Suppressor macrophage treated with lipopolysaccharide for 4 hours (primary cell): ENCODE data around the gene KIAA1671.
"Not testable (repeated sequence)": the region's sequence is repeated elsewhere in the genome, so short reads cannot be mapped to it uniquely, and the experiment has no call there.

Experiments
- DNase-seq: peaks from one replicate; pipeline ENCODE4 v3.0.0-alpha.2; 2020

Gene KIAA1671

DNA sequence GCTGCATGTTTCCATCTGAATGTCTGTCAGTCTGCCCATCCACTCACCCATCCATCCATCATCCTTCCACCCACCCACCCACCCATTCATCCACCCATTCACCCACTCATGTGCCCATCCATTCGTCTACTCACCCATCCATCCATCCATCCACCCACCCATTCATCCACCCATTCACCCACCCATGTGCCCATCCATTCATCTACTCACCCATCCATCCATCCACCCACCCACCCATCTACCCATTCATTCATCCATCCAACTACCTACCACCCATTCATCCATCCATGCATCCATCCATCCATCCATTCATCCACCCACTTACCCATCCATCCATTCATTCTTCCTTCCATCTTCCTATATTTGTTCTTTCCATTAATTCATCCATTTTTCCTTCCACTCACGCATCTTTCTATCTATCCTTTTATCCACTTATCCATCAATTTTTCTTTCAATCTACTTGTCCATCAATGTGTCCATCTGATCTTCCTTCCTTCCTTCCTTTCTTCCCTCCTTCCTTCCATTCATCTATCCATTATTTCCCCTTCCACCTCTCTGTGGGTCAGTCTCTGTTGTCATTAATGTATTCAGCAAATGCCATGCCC, 255.1 kb downstream of the KIAA1671 start:
- DNase-seq: no peak

DNA sequence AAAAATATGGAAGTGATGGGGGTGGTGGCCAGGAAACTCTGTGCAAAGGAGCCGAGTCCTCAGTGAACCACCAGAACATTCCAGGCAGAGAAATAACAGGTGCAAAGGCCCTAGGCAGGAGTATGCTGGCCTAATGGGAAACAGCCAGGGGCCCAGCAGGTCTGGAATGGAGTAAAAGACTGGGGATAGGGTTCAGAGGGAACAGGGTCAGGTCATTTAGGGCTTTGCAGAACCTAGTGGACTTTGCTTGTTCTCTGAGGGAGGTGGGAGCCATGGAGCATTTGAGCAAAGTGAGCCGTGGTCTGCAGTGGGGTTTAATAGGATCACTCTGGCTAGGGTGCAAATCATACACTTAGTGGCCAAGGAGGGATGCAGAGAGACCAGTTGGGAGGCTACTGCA, 255.8 kb downstream of the KIAA1671 start:
- no peak for DNase-seq

DNA sequence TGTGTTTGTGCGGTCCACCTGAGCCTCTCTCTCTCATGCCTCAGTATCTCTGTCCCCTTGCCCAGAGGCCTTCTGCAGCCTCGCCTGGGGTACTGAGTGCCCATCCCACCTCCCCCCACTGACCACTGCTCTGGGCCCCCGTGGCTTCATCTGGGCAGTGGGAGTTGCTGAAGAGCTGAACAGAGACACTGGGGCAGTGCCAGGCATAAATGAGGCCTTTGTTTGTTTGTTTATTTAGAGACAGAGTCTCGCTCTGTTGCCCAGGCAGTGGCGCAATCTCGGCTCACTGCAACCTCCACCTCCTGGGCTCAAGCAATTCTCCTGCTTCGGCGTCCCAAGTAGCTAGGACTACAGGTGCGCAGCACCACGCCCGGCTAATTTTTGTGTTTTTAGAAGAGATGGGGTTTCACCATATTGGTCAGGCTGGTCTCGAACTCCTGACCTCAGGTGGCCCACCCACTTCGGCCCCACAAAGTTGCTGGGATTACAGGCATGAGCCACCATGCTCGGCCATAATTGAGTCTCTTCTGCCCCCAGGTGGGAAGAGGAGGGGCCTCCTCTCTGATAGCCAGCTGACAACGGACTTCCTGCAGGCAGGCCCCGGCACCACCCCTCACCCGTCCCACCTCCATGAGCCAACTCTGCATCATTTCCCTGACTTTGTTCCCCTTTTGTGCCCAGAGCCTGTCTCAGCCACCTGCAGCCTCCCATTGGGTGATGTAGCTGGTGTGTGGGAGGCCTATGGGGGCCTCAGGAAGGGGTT, 256.4 kb downstream of the KIAA1671 start:
- DNase-seq: no peak

DNA sequence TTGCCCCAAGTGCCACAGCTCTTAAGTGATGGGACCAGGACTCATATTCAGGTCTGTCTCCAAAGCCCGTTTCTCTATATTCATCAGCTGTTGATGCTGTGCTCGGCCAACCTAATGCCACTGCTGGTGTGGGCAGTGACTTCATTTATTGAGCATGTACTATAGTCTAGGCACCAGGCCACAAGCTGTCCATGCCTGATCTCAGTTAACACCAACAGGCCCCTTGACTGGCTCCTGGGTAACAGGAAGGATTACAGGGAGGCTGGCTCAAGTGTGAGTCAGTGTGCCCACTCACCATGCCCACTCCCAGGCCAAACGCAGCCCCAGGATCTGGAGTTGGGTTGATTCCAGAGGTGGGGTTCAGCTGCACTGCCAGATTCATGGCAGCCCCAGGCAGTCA, 258.3 kb downstream of the KIAA1671 start:
- DNase-seq: no peak

DNA sequence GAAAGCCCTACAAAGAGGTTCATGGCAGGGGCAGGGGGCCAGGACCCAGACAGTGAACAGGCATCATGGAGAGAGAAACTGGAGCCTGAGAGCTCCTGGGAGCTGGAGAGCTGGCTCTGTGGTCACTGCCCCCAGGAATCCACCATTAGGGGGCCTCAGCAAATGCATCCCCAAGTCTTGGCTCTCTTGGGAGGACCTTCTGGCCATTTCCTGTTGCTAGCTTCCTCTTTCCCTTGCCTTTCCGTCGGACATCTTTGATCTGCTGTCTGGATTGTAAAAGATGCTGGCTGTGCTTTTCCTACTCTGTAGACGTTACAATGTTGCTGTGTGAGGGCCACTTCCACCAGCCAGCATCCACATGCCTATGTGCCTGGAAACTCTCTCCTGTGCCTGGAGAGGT, 259.8 kb downstream of the KIAA1671 start:
- DNase-seq: no peak

DNA sequence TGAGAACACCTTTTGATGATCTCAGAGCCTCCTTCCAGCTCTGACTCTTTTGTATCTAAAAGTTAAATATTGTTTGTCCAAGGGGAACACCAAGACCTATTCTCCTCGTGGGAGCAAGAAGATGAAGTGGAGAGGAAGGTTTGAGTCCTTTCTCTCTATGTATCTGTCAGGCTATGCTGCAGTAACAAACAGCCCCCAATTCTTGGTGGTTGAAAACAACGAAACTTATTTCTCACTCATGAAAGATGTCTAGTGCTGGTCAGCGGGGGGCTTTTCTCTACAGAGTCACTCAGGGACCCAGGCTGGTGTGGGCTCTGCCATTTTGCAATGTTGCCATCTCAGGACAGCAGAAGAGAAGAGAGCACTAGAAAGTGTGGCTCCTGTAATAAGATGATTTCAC, 260.7 kb downstream of the KIAA1671 start:
- DNase-seq: no peak

DNA sequence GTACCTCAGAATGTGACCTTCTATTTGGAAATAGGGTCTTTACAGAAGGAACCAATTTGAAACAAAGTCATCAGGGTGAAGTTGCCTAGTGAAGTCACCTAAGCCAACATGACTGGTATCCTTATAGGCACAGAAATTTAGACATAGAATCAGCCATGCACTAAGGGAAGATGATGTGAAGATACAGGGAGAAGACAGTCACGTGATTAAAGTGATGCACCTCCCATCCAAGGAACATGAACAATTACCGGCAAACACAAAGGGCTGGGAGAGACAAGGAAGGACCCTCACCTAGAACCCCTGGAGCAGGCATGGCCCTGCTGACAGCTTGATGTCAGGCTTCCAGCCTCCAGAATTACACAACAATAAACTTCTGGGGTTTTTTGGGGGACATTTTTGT, 263.7 kb downstream of the KIAA1671 start:
- no peak for DNase-seq

DNA sequence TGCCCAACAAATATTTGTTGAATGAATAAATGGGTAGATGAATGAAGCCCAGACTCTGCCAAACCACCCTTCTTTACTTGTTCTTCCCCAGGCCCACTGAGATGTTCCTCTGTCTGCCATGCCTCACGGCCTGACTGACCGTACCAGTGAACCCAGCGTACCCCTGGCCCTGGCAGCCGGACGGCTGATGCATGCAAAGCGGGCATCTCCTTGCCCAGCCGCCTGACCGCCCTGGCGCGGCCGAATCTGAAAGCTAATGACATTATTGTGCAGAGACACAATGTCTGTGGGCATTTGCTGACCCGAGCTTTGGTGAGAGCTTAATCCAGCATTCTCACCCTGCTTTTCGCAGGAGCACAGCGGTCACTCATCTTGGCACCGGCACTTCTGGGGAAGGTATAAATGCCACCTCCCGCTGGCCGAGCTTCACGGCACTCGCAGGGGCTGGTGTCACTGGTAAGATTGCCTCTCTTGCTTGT, 266.7 kb downstream of the KIAA1671 start, which contains the start of gene CRYBB2:
TSS of gene CRYBB2 (plus strand) at position 429 of the 479 bp plus-strand sequence. CDS start 1,791 bp downstream, outside the sequence.
- DNase-seq: no peak

DNA sequence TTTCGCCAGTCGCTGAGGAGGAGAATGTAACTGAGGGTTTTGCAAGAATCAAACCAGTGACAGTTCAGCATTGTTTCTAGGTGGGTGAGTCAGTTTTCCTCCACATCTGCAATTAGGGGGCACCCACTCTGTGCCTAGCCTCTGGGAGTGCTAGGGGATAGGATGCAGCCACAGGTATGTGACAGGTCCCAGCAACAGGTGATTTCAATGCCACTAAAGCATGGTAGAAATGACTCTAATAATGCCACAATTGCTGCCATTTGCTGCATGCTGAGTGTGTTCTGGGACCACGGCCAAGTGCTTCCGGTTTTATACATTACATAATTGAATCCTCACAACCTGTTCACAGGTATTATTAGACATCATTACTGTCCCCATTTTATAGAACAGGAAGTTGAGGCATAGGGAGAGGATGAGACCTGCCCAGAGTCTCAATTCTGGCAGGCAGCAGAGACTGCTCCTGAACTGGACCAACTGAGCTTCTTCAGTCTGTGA, 267.5 kb downstream of the KIAA1671 start:
- no peak for DNase-seq

DNA sequence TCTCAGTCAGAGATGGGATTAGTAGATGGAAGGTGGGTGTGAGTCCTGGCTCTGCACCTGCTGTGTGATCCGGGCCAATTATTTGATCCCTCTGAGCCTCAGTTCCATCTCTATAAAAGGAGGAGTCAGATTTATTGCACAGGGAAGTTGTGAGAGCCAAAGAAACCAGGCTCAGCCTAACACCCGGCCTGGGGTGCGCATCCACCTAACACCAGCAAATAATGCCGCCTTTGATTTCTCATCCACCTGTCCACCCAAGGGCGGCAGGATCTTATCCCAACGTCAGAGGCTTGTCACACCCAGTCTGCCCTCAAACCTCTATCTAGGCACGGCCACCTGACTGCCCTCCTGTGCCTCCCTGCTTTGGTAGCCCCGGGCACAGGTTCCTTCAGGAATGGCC, 269.3 kb downstream of the KIAA1671 start:
- DNase-seq: no peak

DNA sequence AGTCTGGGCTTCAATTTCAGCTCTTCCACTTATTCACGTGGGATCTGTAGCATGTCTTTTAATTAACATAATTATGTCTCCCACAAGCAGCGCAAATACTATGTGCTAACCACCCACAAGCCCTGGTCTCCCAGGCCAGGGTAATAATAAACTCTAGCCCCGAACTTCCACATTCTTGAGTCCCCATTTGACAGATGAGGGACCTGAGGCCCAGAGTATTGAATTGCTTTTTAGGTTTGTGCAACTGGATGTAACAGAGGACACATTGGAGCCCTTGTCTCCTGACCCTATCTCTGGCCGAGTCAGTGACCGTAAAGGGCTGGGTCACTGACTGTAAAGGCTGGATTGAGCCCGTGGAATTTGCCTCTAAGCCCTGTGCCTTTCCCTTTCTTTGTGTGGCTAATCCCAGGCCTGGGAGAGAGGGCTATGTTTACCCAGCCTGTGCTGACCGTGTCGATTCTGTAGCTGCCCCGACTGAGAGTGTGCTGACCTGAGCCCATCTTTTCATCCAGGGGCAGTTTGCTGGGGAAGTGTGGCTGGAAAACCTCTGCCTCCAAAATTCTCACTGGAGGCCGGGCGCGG, 270.8 kb downstream of the KIAA1671 start:
- no peak for DNase-seq

DNA sequence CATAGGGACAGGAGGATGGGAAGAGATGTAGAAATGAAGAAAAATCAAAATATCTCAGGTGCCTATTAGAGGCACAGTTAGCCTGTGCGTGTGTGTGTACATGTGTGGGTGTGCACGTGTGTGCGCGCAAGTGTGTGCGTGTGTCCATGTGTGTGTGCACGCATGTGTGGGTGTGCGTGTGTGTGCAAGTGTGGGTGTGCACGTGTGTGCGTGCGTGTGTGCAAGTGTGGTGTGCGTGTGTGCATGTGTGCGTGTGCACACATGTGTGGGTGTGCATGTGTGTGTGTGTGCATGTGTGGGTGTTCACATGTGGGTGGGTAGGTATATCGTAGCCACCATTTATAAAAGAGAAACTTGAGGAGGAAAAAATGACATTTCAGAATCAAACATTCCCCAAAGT, 276.3 kb downstream of the KIAA1671 start:
- DNase-seq: no peak

DNA sequence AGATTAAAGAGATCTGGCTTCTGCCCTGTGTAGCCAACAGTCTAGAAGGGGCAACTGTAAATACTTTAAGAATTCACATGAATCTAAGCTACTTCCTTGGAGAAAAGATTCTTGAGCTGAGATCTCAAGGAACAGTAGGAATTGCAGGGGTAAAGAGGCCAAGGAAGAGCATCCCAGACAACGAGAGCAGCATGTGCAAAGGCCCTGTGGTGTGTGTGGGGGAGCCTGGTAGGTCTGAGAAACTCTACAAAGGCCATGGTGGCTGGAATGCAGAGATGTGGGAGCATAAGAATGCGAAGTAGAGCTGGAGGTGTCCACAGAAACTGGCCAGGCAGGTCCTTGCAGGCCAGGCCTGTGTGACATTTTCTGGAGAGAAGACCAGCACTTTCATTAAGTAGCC, 278.2 kb downstream of the KIAA1671 start:
- not testable (repeated sequence) for DNase-seq

DNA sequence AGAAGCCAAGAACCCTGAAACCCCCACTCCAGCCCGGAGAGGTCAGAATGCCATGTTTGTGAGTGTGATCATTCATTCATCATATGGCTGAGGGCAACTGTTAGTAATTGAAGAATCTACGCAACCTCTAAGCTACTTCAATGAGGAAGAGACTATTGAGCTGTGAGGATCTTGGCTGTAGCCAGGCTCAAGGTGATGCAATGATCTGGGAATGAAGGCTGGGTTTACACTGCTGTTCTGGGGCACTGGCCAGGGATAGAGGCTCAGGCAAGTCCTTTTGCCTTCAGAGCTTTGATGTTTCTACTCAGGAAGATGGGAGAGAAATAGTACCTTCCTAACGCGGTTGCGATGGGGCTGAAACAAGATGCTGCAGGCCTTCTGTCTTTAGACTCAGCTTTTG, 279.8 kb downstream of the KIAA1671 start:
- DNase-seq: no peak

DNA sequence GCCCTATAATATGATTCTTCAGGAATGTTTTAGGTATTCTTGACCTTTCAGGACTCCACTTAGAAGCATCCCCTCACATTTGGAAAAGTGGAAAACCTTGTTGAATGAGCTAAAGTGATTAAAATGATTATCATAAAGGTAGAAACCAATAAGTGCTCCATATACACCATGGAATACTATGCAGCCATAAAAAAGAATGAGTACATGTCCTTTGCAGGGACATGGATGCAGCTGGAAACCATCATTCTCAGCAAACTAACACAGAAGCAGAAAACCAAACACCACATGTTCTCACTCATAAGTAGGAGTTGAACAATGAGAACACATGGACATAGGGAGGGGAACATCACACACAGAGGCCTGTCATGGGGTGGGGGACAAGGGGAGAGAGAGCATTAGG, 281.2 kb downstream of the KIAA1671 start:
- not testable (repeated sequence) for DNase-seq

DNA sequence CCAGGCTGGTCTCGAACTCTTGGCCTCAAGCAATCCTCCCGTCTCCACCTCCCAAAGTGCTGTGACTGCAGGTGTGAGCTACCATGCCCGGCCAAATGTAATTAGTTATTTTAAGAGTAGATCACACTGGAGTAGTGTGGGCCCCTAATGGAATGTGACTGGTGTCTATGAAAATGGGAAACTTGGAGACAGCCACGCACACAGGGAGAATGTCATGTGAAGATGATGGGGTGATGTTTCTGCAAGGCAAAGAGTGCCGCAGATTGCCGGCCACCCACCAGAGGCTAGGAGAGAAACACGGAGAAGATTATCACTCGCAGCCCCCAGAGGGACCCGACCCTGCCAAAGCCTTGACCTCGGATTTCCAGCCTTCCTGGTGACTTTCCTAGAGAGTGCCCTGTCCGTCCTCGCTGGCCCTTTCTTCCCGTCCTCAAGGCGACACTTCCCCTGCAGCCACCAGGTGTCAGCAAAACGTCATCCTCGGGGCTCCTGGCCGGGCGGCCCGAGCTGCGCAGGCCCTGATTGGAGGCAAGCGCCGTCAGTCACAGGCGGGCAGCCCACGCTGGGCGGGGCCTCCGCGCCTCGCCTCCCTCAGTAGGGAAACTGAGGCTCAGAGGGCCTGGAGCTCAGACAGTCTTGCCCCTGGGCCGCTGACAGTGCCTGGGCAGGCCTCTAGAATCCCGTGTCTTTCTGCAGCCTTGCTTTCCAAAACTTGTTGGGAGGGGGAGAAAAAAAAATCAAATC, 283.2 kb downstream of the KIAA1671 start:
- DNase-seq: peak; percentile 67

DNA sequence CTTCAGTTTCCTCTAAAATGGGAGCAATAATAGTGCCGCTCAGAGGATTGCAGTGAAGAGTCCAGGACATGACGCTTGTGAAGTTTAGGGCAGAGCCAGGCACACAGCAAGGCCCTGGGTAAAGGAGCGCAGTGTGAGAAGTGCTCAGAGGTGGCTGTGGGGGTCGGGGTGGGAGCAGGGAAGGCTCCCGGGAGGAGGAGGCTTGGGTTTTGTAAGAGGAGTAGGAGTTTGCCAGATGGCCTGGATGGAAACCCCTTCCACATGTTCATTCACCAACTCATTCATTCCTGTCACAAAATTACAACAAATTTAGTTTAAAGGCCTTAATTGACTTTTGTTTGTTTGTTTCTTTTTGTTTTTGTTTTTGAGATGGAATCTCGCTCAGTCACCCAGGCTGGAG, 283.9 kb downstream of the KIAA1671 start:
- no peak for DNase-seq

DNA sequence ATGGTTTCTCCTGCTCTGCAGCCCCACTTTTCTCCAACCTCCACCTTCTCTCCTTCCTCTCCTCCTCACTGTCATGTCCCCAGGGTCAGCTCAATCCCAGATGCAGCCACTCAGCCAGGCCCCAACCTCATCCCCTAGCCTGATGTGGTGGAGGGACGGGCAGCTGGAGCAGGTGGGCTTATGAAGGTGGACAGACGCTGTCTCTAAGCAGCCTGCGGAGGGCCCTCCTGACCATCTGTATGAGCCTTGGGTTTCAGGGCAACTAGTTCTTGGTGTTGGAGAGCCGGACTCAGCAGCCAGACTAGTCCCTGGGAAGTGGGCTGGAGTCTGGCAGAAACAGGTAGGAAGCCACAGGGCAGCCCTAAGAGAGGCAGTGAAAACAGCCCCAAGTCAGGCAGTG, 285.0 kb downstream of the KIAA1671 start:
- DNase-seq: no peak

DNA sequence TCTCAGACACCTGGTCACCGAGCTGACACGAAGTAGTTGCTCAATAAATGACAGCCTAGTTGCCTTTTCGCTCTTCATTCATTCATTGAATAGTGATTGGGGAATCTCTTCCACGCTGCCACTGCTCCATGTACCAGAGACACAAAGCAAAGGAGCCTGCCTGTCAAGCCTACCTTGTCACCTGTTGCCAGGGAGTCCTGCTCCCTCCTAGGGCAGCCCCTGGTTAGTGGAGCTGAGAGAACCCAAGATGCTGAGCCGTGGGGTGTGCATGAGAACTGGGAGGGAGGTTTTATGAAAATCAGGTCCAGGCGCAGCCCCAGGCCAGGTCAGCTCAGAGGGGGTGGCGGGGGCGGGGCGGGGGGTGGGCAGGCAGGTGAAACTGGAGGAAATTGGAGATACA, 285.5 kb downstream of the KIAA1671 start:
- not testable (repeated sequence) for DNase-seq
